GM12892 (cell line): ENCODE data around the gene ZNF232.

ENCODE experiments used
- POLR2A ChIP-seq: IDR thresholded peaks from 2 replicates; pipeline ENCODE4 v1.6.1; 2011; ENCODE audit warnings: low read depth, low read length, control low read depth
- POLR2AphosphoS5 ChIP-seq: IDR thresholded peaks from 2 replicates; pipeline ENCODE4 v1.6.1; 2011; ENCODE audit warnings: low read depth, low read length, control low read depth
- TAF1 ChIP-seq: IDR thresholded peaks from 2 replicates; pipeline ENCODE4 v1.6.1; 2011; ENCODE audit warnings: low read depth, mild to moderate bottlenecking, control low read depth, low read length, borderline replicate concordance

DNA sequence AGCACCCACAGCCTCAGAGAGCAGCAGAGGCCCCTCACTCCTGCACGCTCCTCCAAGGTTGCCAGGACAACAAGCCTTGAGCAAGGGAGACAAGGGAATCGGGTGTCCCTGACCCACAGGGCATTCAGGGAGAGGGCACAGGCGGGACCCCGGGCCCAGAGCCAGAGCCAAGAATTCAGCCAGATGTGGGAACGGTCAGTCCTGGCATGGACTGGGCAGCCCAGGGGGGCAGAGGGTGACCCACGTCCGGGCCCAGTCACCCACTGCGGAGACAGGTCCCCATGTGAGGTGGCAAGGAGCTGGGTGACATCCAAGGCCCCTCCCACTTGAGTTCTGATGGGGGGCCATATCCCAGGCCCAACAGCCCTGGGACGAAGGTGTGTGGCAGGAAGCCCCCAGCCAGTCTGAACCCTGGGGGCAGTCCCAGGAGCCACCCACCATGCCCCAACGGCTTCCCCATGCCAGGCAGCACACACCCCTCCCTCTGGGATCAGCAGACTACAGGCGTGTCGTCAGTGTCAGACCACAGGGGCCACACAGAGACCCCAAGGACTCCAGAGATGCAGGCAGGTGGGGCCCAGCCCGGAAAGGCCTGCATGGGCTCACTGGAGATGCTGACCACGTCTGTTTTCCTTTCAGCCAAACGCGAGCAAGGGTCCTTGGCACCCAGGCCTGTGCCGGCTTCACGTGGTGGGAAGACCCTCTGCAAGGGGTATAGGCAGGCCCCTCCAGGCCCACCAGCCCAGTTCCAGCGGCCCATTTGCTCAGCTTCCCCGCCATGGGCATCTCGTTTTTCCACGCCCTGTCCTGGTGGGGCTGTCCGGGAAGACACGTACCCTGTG, 27.2 kb upstream of the ZNF232 start:
- no peak for TF ChIP-seq TAF1
- no peak for TF ChIP-seq POLR2A
- TF ChIP-seq POLR2AphosphoS5 = no peak
